Astrocyte (in vitro differentiated cells and primary cell): ENCODE measurements around the gene ZFP37. TPM values are rescaled to one million over a fixed set of nuclear protein-coding genes. Genes with fewer than 3 reads are reported as not detected.

Source experiments
- total RNA-seq: library from RNA; stranded (reverse); gene quantifications from 2 replicates; pipeline ENCODE4 v1.2.1, GENCODE V29; 2021

The ZFP37 gene
- total RNA-seq, 1 donor from 2014 or later = 1.5 TPM

Other genes starting within 250 kb of the ZFP37 start
- gene SLC46A2, start 165.8 kb downstream of the ZFP37 start, total RNA-seq = not detected in 2 replicates
- 1.3 and 1.9 TPM in 2 replicates for gene ZNF883, start 44.5 kb downstream of the ZFP37 start, total RNA-seq
- 7.1 and 8.4 TPM in 2 replicates for gene SLC31A2, start 94.3 kb upstream of the ZFP37 start, total RNA-seq
- 26.4 and 27.2 TPM in 2 replicates for gene FKBP15, start 164.6 kb upstream of the ZFP37 start, total RNA-seq
- 35.8 and 39.1 TPM in 2 replicates for gene SLC31A1, start 164.8 kb upstream of the ZFP37 start, total RNA-seq
- 22.5 and 23.9 TPM in 2 replicates for gene CDC26, start 218.8 kb upstream of the ZFP37 start, total RNA-seq
- 33.2 and 33.4 TPM in 2 replicates for gene PRPF4, start 218.9 kb upstream of the ZFP37 start, total RNA-seq
- gene RNF183, start 246.7 kb upstream of the ZFP37 start, total RNA-seq = not detected in 2 replicates